ENCODE measurements around the gene CDC42. TPM values are rescaled to one million over a fixed set of nuclear protein-coding genes. Genes with fewer than 3 reads are reported as not detected.
"Not testable (repeated sequence)": the region's sequence is repeated elsewhere in the genome, so short reads cannot be mapped to it uniquely, and the experiment has no call there.

Gene CDC42
- total RNA-seq, 2 experiments from 2014 or later = 318 to 322 TPM

GRCh38 chr1:22024485-22025367 is 27.8 kb upstream of the CDC42 start:
- Mint-ChIP-seq H3K9me3 (peaks cover 1% of the 10 kb centered on the region), H3K36me3 (ENCODE audit: low read depth) (peaks cover 4% of the 10 kb centered on the region), H3K4me3 (peak overlapping the region; percentile 88), H3K27me3 (ENCODE audit: low read depth) (no peaks in the 10 kb centered on the region), H3K4me1 (ENCODE audit: low read depth) (peaks cover 46% of the 10 kb centered on the region), H3K27ac (peak overlapping the region; percentile 97)
- DNase-seq = peak; percentile 85
- intact Hi-C loops (cut with micrococcal nuclease) = loop anchor here (1.0 to 10.0 kb wide), 8 partner anchors 24 to 680 kb away; partner anchors contain the start of genes USP48 and ZBTB40
- CTCF ChIA-PET = interaction anchor here (0.6 to 5.6 kb wide), 13 partner anchors 10 to 392 kb away, joined by 3 to 24 read pairs (median 5); no protein-coding TSS in a partner anchor

GRCh38 chr1:22025368-22026155 is 26.9 kb upstream of the CDC42 start:
- H3K27ac Mint-ChIP-seq = peak overlapping the region; percentile 97
- peak overlapping the region; percentile 88 for H3K4me3 Mint-ChIP-seq
- H3K4me1 Mint-ChIP-seq (ENCODE audit: low read depth) = peaks cover 54% of the 10 kb centered on the region
- H3K9me3 Mint-ChIP-seq = peaks cover 1% of the 10 kb centered on the region
- CTCF ChIA-PET = interaction anchor here (1.3 to 5.6 kb wide), 6 partner anchors 9 to 78 kb away, joined by 3 to 24 read pairs (median 8); no protein-coding TSS in a partner anchor
- intact Hi-C loops (cut with micrococcal nuclease) = loop anchor here (1.0 to 10.0 kb wide), 7 partner anchors 23 to 681 kb away; partner anchors contain the start of genes USP48 and ZBTB40
- peak; percentile 94 for DNase-seq
- H3K36me3 Mint-ChIP-seq (ENCODE audit: low read depth) = peaks cover 4% of the 10 kb centered on the region
- no peaks in the 10 kb centered on the region for H3K27me3 Mint-ChIP-seq (ENCODE audit: low read depth)

- peak overlapping the region; percentile 88 for H3K4me3 Mint-ChIP-seq
- intact Hi-C loops (cut with micrococcal nuclease) = loop anchor here (1.0 to 10.0 kb wide), 4 partner anchors 12 to 733 kb away; no protein-coding TSS in a partner anchor
- peaks cover 4% of the 10 kb centered on the region for H3K36me3 Mint-ChIP-seq (ENCODE audit: low read depth)
- no peaks in the 10 kb centered on the region for H3K27me3 Mint-ChIP-seq (ENCODE audit: low read depth)
- CTCF ChIA-PET = interaction anchor here (0.8 to 5.2 kb wide), 4 partner anchors 8 to 26 kb away, joined by 3 to 27 read pairs (median 4); no protein-coding TSS in a partner anchor
- H3K9me3 Mint-ChIP-seq = peaks cover 1% of the 10 kb centered on the region
- H3K27ac Mint-ChIP-seq = peak overlapping the region; percentile 97
- DNase-seq = peak; percentile 57
- peaks cover 64% of the 10 kb centered on the region for H3K4me1 Mint-ChIP-seq (ENCODE audit: low read depth)
Observed at GRCh38 chr1:22026924-22027289, 25.6 kb upstream of the CDC42 start.

GRCh38 chr1:22030057-22030456 is 22.5 kb upstream of the CDC42 start:
- H3K4me1 Mint-ChIP-seq (ENCODE audit: low read depth) = peaks cover 60% of the 10 kb centered on the region
- DNase-seq = no peak
- no peaks in the 10 kb centered on the region for H3K27me3 Mint-ChIP-seq (ENCODE audit: low read depth)
- CTCF ChIA-PET = interaction anchor here (5.2 kb wide), 1 partner anchor 9 kb away, joined by 27 read pairs; no protein-coding TSS in a partner anchor
- intact Hi-C loops (cut with micrococcal nuclease) = loop anchor here (5.0 kb wide), 1 partner anchor 1587 kb away; no protein-coding TSS in a partner anchor
- peaks cover 1% of the 10 kb centered on the region for H3K9me3 Mint-ChIP-seq
- no peak overlapping the region for H3K4me3 Mint-ChIP-seq
- H3K36me3 Mint-ChIP-seq (ENCODE audit: low read depth) = peaks cover 4% of the 10 kb centered on the region
- H3K27ac Mint-ChIP-seq = no peak overlapping the region

GRCh38 chr1:22030473-22030872 is 22.0 kb upstream of the CDC42 start:
- Mint-ChIP-seq H3K9me3 (peaks cover 1% of the 10 kb centered on the region), H3K27ac (no peak overlapping the region), H3K27me3 (ENCODE audit: low read depth) (no peaks in the 10 kb centered on the region), H3K4me1 (ENCODE audit: low read depth) (peaks cover 63% of the 10 kb centered on the region), H3K4me3 (no peak overlapping the region), H3K36me3 (ENCODE audit: low read depth) (peaks cover 4% of the 10 kb centered on the region)
- CTCF ChIA-PET = interaction anchor here (3.0 to 5.2 kb wide), 2 partner anchors 8 to 9 kb away, joined by 13 to 27 read pairs; no protein-coding TSS in a partner anchor
- DNase-seq = no peak
- intact Hi-C loops (cut with micrococcal nuclease) = loop anchor here (5.0 kb wide), 1 partner anchor 1587 kb away; no protein-coding TSS in a partner anchor

GRCh38 chr1:22031214-22031962 is 21.1 kb upstream of the CDC42 start:
- peak overlapping the region; percentile 84 for H3K27ac Mint-ChIP-seq
- peak overlapping the region; percentile 56 for H3K4me3 Mint-ChIP-seq
- H3K9me3 Mint-ChIP-seq = peaks cover 1% of the 10 kb centered on the region
- CTCF ChIA-PET = interaction anchor here (1.0 to 5.2 kb wide), 3 partner anchors 8 to 25 kb away, joined by 3 to 27 read pairs (median 13); no protein-coding TSS in a partner anchor
- intact Hi-C loops (cut with micrococcal nuclease) = loop anchor here (1.0 to 5.0 kb wide), 3 partner anchors 8 to 1586 kb away; no protein-coding TSS in a partner anchor
- H3K27me3 Mint-ChIP-seq (ENCODE audit: low read depth) = no peaks in the 10 kb centered on the region
- DNase-seq = peak; percentile 74
- H3K36me3 Mint-ChIP-seq (ENCODE audit: low read depth) = peaks cover 2% of the 10 kb centered on the region
- peaks cover 59% of the 10 kb centered on the region for H3K4me1 Mint-ChIP-seq (ENCODE audit: low read depth)

GRCh38 chr1:22034834-22035233 is 17.7 kb upstream of the CDC42 start:
- not testable (repeated sequence) for H3K27me3 Mint-ChIP-seq (ENCODE audit: low read depth)
- intact Hi-C loops (cut with micrococcal nuclease) = loop anchor here (5.0 kb wide), 1 partner anchor 1582 kb away; no protein-coding TSS in a partner anchor
- peaks cover 55% of the 10 kb centered on the region for H3K4me1 Mint-ChIP-seq (ENCODE audit: low read depth)

GRCh38 chr1:22037520-22037919 is 15.0 kb upstream of the CDC42 start:
- Mint-ChIP-seq H3K9me3 (no peaks in the 10 kb centered on the region), H3K36me3 (ENCODE audit: low read depth) (no peaks in the 10 kb centered on the region), H3K27me3 (ENCODE audit: low read depth) (no peaks in the 10 kb centered on the region), H3K4me3 (no peak overlapping the region), H3K4me1 (ENCODE audit: low read depth) (peaks cover 44% of the 10 kb centered on the region), H3K27ac (peak overlapping the region; percentile 97)
- intact Hi-C loops (cut with micrococcal nuclease) = no loop called here
- DNase-seq = no peak
- CTCF ChIA-PET = interaction anchor here (1.0 to 3.2 kb wide), 2 partner anchors 8 to 15 kb away, joined by 3 to 27 read pairs; no protein-coding TSS in a partner anchor

More at GRCh38 chr1:22034834-22035233, 17.7 kb upstream of the CDC42 start:
- not testable (repeated sequence) for H3K9me3 Mint-ChIP-seq; DNase-seq; H3K4me3 Mint-ChIP-seq; H3K36me3 Mint-ChIP-seq (ENCODE audit: low read depth); H3K27ac Mint-ChIP-seq
- CTCF ChIA-PET = interaction anchor here (1.7 kb wide), 1 partner anchor 10 kb away, joined by 5 read pairs; no protein-coding TSS in a partner anchor

- no peak for DNase-seq
- Mint-ChIP-seq H3K36me3 (ENCODE audit: low read depth) (no peaks in the 10 kb centered on the region), H3K9me3 (no peaks in the 10 kb centered on the region), H3K27me3 (ENCODE audit: low read depth) (no peaks in the 10 kb centered on the region), H3K27ac (peak overlapping the region; percentile 97), H3K4me1 (ENCODE audit: low read depth) (peaks cover 45% of the 10 kb centered on the region), H3K4me3 (no peak overlapping the region)
- CTCF ChIA-PET = interaction anchor here (1.0 to 3.2 kb wide), 3 partner anchors 9 to 15 kb away, joined by 3 to 27 read pairs (median 11); no protein-coding TSS in a partner anchor
- intact Hi-C loops (cut with micrococcal nuclease) = no loop called here
Observed at GRCh38 chr1:22038036-22038435, 14.5 kb upstream of the CDC42 start.

GRCh38 chr1:22039594-22040285 is 12.8 kb upstream of the CDC42 start:
- peak overlapping the region; percentile 69 for H3K4me3 Mint-ChIP-seq
- no peaks in the 10 kb centered on the region for H3K9me3 Mint-ChIP-seq
- peak overlapping the region; percentile 97 for H3K27ac Mint-ChIP-seq
- no peaks in the 10 kb centered on the region for H3K36me3 Mint-ChIP-seq (ENCODE audit: low read depth)
- peak; percentile 96 for DNase-seq
- intact Hi-C loops (cut with micrococcal nuclease) = loop anchor here (1.0 kb wide), 4 partner anchors 8 to 14 kb away; no protein-coding TSS in a partner anchor
- CTCF ChIA-PET = interaction anchor here (0.7 to 3.2 kb wide), 7 partner anchors 10 to 42 kb away, joined by 3 to 27 read pairs (median 6); partner anchors contain the start of gene CDC42
- no peaks in the 10 kb centered on the region for H3K27me3 Mint-ChIP-seq (ENCODE audit: low read depth)
- peaks cover 52% of the 10 kb centered on the region for H3K4me1 Mint-ChIP-seq (ENCODE audit: low read depth)

Data from activated naive CD4-positive, alpha-beta T cell treated with anti-CD3 and anti-CD28 coated beads for 36 hours (primary cell).